Stimulated activated naive CD8-positive, alpha-beta T cell treated with anti-CD3 and anti-CD28 coated beads, Interleukin-15, amount 100 ng/mL, for 72 hours (primary cell): Measurements from ENCODE around the gene HS6ST3.

Experiments
- ATAC-seq: fragments of 150-1000 bp; cut with Tn5 transposase; 2 replicates; pipeline ENCODE4 v1.10.0; 2021; ENCODE audit warnings: mild to moderate bottlenecking, moderate library complexity
- DNase-seq, 2 donors: peaks; one replicate each; pipeline ENCODE4 v3.0.0; 2021 to 2022
- H3K27ac Mint-ChIP-seq, 2 donors: one replicate each; pipeline ENCODE4 v1.8.0; 2022; ENCODE audit warnings: mild to moderate bottlenecking in 2 of 2, mixed read lengths in 2 of 2, moderate library complexity in 2 of 2
- H3K27me3 Mint-ChIP-seq: one replicate; pipeline ENCODE4 v1.8.0; 2022; ENCODE audit warnings: mixed read lengths
- H3K4me1 Mint-ChIP-seq: one replicate; pipeline ENCODE4 v1.8.0; 2022; ENCODE audit warnings: mild to moderate bottlenecking, mixed read lengths
- H3K4me3 Mint-ChIP-seq, 2 donors: one replicate each; pipeline ENCODE4 v1.8.0; 2022; ENCODE audit warnings: mild to moderate bottlenecking in 2 of 2, mixed read lengths in 2 of 2, moderate library complexity in 1 of 2
- H3K9me3 Mint-ChIP-seq, 2 donors: one replicate each; pipeline ENCODE4 v1.8.0; 2022; ENCODE audit warnings: mixed read lengths in 2 of 2

Gene HS6ST3

DNA sequence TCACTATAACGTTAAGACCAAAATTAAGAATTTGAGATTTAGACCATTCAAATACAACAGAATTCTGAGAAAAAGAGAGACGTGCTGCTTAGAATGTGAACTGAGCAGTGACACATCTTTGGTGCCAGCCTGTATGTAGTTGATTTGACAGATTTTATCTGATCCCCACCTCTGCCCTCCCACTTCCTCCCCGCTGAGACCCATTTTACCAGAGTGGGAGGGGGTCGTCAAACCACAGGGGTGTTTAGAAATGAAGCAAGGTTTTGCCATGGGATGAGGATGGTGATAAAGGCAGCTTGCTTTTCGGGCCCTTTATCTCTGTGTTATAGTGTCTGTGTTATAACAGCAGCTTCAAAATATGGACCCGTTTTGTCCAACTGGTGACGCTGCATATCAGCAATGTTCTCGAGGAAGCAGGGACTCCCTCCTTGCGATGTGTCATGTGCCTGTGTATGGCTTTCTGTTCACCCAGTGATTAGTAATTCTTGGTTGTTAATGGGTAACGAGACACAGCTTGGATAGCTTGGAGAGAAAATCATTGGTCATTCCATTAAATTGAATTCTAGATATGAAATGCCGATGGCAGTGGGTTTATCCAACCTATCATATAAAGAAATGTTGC, 125.0 kb downstream of the HS6ST3 start:
- no peaks in the 10 kb centered on the region for H3K27me3 Mint-ChIP-seq
- H3K9me3 Mint-ChIP-seq, result peaks cover 10 to 15% of the 10 kb centered on the region in 2 donors
- H3K27ac Mint-ChIP-seq, result no peak overlapping the region
- H3K4me3 Mint-ChIP-seq, result no peak overlapping the region
- ATAC-seq, result no peak
- H3K4me1 Mint-ChIP-seq, result no peaks in the 10 kb centered on the region
- DNase-seq, result no peak

DNA sequence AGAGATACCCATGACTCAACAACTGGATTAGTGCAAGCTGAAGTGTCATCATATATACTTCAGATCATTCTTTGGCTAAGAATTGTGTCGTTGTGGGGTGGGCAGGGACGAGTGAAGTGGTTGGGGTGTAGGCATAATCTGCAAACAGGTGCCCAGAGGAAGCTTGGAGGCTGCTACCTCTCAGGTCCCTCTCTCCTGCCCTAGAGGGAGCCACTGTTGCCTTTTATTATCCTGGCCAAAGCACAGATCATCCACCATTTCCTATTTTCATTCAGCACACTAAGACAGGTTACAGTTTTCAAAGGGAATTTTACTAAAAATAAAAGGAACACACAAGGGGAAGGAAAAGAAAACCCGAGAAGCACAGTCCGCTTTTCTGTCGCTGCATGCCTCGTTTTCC, 126.6 kb downstream of the HS6ST3 start:
- Mint-ChIP-seq H3K9me3 (peaks cover 9 to 15% of the 10 kb centered on the region in 2 donors), H3K4me1 (no peaks in the 10 kb centered on the region), H3K27me3 (no peaks in the 10 kb centered on the region), H3K4me3 (no peak overlapping the region), H3K27ac (no peak overlapping the region)
- ATAC-seq (no peak), DNase-seq (no peak)

DNA sequence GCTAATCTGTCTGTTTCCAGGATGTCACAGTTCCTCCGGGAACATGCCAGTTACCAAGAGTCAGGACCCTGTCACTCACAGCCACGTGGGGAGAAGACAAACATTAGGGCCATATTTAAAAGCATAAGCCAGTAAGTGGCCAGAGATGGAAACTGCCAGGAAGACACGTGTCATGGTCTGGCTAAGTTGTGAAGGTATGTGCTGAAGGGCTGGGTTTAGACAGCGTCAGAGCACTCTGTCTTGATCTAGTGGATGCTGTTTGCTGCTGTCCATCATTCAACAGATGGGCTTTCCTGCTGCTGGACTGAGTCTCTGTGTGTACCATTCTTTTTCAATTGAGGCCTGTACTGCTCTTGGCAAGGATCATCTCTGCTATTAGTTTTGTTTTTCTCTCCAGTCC, 128.6 kb downstream of the HS6ST3 start:
- Mint-ChIP-seq H3K27ac (no peak overlapping the region), H3K9me3 (peaks cover 0 to 15% of the 10 kb centered on the region in 2 donors), H3K4me3 (no peak overlapping the region), H3K27me3 (no peaks in the 10 kb centered on the region), H3K4me1 (no peaks in the 10 kb centered on the region)
- DNase-seq (no peak), ATAC-seq (no peak)

DNA sequence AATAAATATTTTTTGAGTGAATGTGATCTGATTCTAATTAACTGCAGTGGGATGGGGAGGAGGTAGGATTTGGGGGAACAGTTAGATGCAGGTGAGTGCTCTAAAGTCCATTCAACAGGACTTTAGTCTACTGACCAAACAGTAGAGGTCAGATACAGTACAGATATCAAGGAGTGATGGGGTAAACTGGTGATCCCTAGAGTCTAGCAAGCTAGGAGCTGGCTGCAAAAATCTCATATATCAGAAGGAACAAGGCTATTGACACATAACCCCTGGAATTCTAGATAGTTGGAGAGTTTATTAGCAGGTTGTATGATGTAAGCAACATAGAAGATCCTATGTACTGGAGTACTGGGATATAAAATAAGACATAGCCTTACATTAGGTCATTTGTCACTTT, 131.6 kb downstream of the HS6ST3 start:
- peaks cover 0 to 11% of the 10 kb centered on the region in 2 donors for H3K9me3 Mint-ChIP-seq
- H3K27me3 Mint-ChIP-seq, result no peaks in the 10 kb centered on the region
- H3K4me1 Mint-ChIP-seq, result no peaks in the 10 kb centered on the region
- no peak for ATAC-seq
- no peak overlapping the region for H3K27ac Mint-ChIP-seq
- no peak for DNase-seq
- no peak overlapping the region for H3K4me3 Mint-ChIP-seq

DNA sequence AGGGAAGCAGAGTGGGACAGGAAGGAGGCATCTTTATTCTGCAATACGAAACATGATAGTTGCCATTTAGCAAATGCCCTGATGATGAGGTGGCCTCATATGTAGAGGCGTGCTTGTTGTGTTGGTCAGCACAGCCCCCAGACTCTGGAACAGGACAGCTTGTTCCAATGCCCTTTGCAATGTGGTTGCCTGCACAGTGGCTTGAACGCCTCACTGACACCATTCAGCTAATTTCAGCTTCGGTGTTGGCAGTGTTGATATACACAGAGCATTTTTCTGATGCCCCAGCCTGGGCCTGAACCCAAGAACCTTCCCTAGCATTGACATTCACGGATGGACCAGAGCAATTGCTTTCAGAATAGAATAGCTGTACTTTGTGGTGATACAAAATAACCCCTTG, 133.3 kb downstream of the HS6ST3 start:
- H3K4me1 Mint-ChIP-seq, result no peaks in the 10 kb centered on the region
- H3K9me3 Mint-ChIP-seq, result no peaks in the 10 kb centered on the region
- no peak overlapping the region for H3K4me3 Mint-ChIP-seq
- no peak overlapping the region for H3K27ac Mint-ChIP-seq
- H3K27me3 Mint-ChIP-seq, result no peaks in the 10 kb centered on the region
- no peak for ATAC-seq
- no peak for DNase-seq

DNA sequence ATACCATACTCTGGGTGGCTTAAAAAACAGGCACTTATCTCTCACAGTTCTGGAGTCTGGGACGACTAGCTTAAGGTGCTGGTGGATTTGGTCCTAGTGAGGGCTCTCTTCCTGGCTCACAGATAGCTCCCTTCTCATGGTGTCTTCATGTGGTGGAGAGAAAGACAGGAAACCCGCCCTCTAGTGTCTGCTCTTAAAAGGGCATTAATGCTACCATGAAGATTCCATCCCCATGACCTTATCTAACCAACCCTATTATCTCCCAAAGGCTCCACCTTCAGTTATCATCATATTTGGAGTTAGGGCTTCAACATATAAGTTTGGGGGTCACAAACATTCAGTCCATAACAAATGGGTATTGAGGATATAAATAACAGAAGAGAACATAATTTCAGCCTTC, 139.4 kb downstream of the HS6ST3 start:
- Mint-ChIP-seq H3K4me3 (no peak overlapping the region), H3K27me3 (no peaks in the 10 kb centered on the region), H3K27ac (no peak overlapping the region), H3K4me1 (no peaks in the 10 kb centered on the region), H3K9me3 (no peaks in the 10 kb centered on the region)
- DNase-seq, result no peak
- ATAC-seq, result no peak

DNA sequence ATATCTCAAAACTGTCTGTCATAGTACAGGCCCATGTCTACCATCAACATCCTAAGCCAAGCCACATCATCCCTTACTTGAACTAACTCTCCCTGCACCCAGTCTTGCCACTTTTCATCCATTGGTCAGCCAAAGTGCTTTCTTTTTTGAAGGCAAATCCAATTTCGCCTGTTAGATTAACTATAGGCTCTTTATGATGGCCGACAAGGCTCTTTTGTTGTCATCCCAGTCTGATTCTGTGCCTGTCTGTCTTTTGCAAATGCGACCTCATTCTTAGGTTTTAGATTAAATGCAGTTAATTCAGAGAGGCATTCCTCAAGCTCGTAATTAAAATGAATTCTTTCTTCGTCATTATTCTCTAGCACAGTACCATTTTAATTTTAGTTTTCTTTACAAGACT, 148.3 kb downstream of the HS6ST3 start:
- Mint-ChIP-seq H3K4me3 (no peak overlapping the region), H3K27ac (no peak overlapping the region), H3K27me3 (no peaks in the 10 kb centered on the region), H3K9me3 (no peaks in the 10 kb centered on the region), H3K4me1 (no peaks in the 10 kb centered on the region)
- ATAC-seq (no peak), DNase-seq (no peak)

DNA sequence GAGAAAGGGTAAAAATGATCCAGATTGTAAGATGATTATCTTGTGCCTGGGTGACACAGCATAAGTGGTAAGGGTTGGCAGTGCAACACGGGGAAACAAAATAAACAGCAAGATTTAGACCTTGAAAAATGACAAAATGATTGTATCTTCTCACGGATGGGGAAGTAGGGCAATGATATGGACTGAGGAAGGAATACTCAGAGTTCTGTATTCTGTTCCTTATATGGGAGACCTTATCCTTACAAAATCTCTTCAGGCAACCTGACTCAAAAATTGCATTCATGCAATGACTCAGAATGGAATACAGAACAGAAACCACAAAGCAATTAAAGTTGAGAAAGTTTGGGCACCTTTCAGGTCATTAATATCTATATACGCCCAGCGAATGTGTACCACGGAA, 149.0 kb downstream of the HS6ST3 start:
- H3K9me3 Mint-ChIP-seq, result no peaks in the 10 kb centered on the region
- H3K27ac Mint-ChIP-seq, result no peak overlapping the region

DNA sequence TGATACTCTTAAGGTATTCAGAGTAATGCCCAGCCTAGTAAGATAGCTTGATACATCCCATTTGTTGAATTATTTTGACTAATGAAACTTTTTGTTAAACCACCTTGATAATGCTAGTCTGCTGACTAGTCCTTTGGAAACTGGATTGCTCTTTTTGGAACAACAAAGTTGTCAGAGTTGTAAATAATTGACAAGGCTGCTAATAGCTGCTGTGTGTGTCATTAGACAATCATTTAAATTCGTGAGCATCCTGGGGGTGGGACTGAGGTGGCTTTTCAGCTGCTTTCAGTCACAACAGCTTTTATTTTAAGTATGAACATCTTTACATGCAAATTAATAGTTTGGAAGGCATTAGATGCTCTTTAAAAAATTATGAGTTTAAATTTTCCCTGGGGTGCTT, 153.5 kb downstream of the HS6ST3 start:
- Mint-ChIP-seq H3K27me3 (no peaks in the 10 kb centered on the region), H3K27ac (no peak overlapping the region), H3K9me3 (peaks cover 0 to 5% of the 10 kb centered on the region in 2 donors), H3K4me3 (no peak overlapping the region), H3K4me1 (no peaks in the 10 kb centered on the region)
- ATAC-seq (no peak), DNase-seq (no peak)

More for the DNA sequence above, 149.0 kb downstream of the HS6ST3 start:
- DNase-seq, result no peak
- ATAC-seq, result no peak
- Mint-ChIP-seq H3K4me3 (no peak overlapping the region), H3K4me1 (no peaks in the 10 kb centered on the region), H3K27me3 (no peaks in the 10 kb centered on the region)

DNA sequence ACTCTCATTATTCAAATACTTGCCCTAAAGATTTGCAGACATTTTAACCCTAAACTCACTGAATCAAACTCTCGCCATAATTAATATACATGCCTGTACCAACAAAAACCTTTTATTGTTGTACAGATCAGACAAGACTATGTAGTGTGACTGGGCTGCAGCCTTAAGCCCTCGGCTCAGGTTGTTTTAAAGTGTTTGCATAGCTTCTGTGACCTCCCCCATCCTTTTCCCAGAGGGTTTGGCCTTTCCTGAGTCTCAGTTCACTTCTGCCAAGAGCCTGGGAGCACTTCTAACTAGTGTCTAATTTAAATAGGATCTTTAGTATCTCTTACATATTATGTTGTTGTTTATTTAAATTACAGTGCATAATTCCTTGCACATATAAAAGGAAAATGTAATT, 158.2 kb downstream of the HS6ST3 start:
- H3K9me3 Mint-ChIP-seq, result peaks cover 0 to 13% of the 10 kb centered on the region in 2 donors
- ATAC-seq, result no peak
- no peaks in the 10 kb centered on the region for H3K27me3 Mint-ChIP-seq
- no peak for DNase-seq
- no peak overlapping the region for H3K4me3 Mint-ChIP-seq
- no peak overlapping the region for H3K27ac Mint-ChIP-seq
- H3K4me1 Mint-ChIP-seq, result no peaks in the 10 kb centered on the region

DNA sequence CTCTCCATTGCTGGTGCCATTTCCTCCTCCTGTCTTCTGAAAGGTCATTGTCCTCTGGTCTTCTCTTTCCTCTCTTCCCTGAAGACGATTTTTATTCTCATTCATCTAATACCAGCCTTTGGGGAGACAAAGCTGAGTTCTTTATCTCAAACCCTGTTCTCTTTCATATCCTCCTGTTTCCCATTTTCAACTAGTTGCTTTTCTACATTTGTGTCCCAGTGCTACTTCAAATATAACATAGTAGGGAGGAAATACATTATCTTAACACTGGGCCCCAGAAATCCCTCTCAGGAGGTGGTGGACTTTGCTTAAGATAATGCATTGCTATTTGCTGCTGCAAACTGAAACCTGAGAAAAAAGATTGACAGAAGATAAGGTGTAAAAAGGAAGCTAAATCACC, 159.1 kb downstream of the HS6ST3 start:
- no peak overlapping the region for H3K27ac Mint-ChIP-seq
- ATAC-seq (no peak), DNase-seq (no peak)
- no peaks in the 10 kb centered on the region for H3K27me3 Mint-ChIP-seq
- peaks cover 0 to 13% of the 10 kb centered on the region in 2 donors for H3K9me3 Mint-ChIP-seq
- H3K4me1 Mint-ChIP-seq, result no peaks in the 10 kb centered on the region
- no peak overlapping the region for H3K4me3 Mint-ChIP-seq

DNA sequence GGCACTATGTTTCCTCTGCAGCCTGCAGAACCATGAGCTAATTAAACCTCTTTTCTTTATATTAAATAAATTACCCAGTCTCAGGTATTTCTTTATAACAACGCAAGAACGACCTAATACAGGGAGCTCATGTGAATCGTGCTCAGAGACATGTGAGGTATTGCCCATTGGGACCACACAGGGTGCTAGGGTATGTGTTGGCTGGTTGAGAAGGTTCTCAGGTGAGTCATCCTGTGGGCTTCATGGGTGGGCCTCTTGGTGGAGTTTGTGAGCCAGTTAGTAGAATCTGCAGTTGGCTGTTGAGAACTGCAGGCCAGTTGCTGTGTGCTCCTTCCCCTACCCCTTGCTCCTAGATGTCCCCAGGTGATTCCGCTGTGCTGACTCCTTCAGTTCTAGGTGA, 163.0 kb downstream of the HS6ST3 start:
- no peak for ATAC-seq
- no peak for DNase-seq
- Mint-ChIP-seq H3K27ac (no peak overlapping the region), H3K9me3 (peaks cover 0 to 8% of the 10 kb centered on the region in 2 donors), H3K27me3 (no peaks in the 10 kb centered on the region), H3K4me3 (no peak overlapping the region), H3K4me1 (no peaks in the 10 kb centered on the region)

DNA sequence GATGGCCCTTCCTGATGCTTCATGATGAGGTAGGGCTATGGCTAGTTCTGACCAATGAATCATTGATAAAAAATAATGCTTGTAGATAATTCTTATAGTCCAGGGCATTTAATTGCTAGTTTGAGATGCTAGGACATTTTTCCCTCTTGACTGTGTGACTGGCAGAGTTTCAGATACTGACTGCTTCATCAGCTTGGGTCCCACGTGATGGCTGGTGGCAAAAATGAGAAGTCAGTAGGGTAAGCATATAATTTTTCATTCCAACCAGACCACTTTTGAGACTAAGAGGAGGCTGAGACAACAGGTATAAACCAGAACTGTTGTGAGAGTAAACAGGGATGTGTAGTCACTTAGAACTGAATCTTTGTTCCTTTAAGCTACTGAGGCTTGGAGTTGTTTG, 183.3 kb downstream of the HS6ST3 start:
- no peak for DNase-seq
- Mint-ChIP-seq H3K4me1 (no peaks in the 10 kb centered on the region), H3K9me3 (peaks cover 0 to 22% of the 10 kb centered on the region in 2 donors), H3K27me3 (no peaks in the 10 kb centered on the region), H3K4me3 (no peak overlapping the region), H3K27ac (no peak overlapping the region)
- ATAC-seq, result no peak

DNA sequence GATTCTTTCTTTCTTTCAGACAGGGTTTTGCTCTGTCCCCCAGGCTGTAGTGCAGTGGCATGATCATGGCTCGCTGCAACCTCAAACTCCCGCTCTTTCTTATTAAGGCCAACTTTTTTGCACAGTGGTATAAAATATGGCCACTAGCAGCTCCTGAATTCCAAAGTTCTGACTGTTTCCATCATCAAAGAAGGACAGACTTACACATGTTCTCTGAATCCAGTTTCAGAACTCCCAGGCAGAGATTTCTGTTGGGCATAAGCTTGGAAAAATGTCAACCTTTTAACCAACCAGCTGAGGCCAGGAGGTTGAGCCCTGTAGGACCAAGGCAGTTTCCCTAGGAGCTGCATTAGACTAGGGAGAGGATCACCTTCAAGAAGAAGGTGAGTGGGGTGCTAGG, 184.1 kb downstream of the HS6ST3 start:
- Mint-ChIP-seq H3K27me3 (no peaks in the 10 kb centered on the region), H3K4me1 (no peaks in the 10 kb centered on the region), H3K9me3 (peaks cover 0 to 19% of the 10 kb centered on the region in 2 donors), H3K4me3 (no peak overlapping the region), H3K27ac (no peak overlapping the region)
- DNase-seq (no peak), ATAC-seq (no peak)

DNA sequence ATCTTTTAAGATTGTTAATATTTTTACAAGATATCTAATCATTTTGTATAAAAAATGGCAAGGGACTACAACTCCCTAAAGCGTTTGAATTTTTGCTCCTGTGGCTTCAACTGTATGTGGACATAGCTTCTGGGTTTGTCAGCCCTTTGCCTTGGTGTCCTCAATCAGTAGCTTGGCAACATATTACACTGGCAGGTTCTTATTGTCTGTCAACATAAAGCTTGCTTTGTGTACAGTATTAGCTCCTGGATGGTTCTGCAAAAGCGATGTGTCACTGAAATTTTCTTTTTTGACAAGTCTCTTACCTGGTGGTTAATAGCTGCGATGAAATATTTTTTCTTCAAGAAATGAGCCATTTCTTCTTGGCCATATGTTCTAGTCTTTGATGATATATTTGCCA, 190.0 kb downstream of the HS6ST3 start:
- Mint-ChIP-seq H3K4me1 (no peaks in the 10 kb centered on the region), H3K4me3 (no peak overlapping the region), H3K27ac (no peak overlapping the region), H3K27me3 (no peaks in the 10 kb centered on the region), H3K9me3 (peaks cover 5 to 12% of the 10 kb centered on the region in 2 donors)
- ATAC-seq, result no peak
- no peak for DNase-seq

DNA sequence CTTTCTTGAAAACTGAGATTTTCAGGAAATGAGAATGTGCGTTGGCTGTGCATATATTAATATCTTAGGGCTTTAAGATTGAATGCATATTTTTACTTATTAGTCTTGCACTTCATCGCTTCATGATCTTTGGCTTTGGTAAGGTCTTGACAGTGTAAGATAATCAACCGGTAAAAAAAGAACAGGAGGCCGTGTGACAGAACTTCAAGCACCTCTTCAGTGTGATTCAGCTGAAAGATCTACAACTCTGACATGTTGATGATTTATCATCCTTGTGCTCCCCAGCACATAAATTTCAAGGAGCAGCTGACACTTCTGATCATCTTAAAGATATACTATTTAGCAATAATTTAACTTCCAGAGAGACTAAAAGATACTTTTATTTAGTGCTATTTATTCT, 195.1 kb downstream of the HS6ST3 start:
- Mint-ChIP-seq H3K27ac (no peak overlapping the region), H3K4me3 (no peak overlapping the region), H3K27me3 (no peaks in the 10 kb centered on the region), H3K9me3 (peaks cover 2 to 5% of the 10 kb centered on the region in 2 donors), H3K4me1 (no peaks in the 10 kb centered on the region)
- no peak for ATAC-seq
- no peak for DNase-seq

DNA sequence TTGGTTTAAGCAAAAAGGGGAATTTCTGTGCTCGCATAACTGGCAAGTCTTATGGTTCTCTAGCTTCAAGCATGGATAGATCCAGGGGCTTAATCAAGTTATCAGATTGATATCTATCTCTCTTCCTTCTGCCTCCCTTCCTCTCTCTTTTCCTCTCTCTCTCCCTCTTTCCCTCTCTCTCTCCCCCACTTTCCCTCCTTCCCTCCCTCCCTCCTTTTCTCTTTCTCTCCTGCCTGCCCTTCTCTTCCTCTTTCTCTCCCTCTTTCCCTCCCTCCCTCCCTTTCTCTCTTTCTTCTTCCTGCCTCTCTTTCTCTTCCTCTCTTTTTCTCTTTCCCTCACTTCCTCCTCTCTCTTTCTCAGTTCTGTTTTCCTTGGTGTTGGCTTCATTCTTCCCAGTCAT, 195.8 kb downstream of the HS6ST3 start:
- no peaks in the 10 kb centered on the region for H3K27me3 Mint-ChIP-seq
- DNase-seq (no peak), ATAC-seq (no peak)
- no peak overlapping the region for H3K4me3 Mint-ChIP-seq
- H3K4me1 Mint-ChIP-seq, result no peaks in the 10 kb centered on the region
- H3K9me3 Mint-ChIP-seq, result peaks cover 5 to 10% of the 10 kb centered on the region in 2 donors
- no peak overlapping the region for H3K27ac Mint-ChIP-seq
